ENCODE results near the gene DUSP5.

DNA sequence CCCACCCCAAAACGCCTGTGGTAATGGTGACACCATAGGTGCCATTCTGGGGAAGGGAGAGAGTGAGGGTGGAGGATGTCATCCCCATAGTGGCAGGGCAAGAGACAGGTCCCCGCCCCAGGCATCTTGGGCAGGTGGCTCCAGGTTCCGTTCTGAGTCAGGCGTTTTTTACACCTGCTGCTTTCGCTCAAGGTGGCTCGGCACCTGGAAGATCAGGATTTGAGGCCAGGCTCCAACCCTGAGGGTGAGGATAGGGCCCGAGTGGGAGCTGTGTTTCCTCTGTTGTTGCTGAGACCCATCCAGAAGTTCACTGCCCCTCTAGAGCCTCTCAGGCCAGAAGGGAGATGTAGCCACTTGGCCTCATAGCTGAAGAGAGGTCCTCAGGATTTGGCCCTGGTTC lies 36.6 kb upstream of the DUSP5 start:
- TF ChIP-seq GLI2 (tag by site-specific recombination; IDR thresholded peaks at IDR 0.05; ENCODE audit: borderline replicate concordance, low read depth) (no peak), CTCF (tag by site-specific recombination; IDR thresholded peaks at IDR 0.05) (no peak), ZNF521 (tag by site-specific recombination; IDR thresholded peaks at IDR 0.05) (no peak), ZNF146 (tag by site-specific recombination; IDR thresholded peaks at IDR 0.05) (no peak), ZNF10 (tag by site-specific recombination; IDR thresholded peaks at IDR 0.05) (no peak), TCF7L2 (IDR thresholded peaks at IDR 0.05; ENCODE audit: borderline replicate concordance, low read depth, low read length) (no peak), ZNF292 (tag by site-specific recombination; IDR thresholded peaks at IDR 0.05; ENCODE audit: borderline replicate concordance, low read depth) (no peak), HOXA7 (CRISPR knock-in tag; IDR thresholded peaks at IDR 0.05; ENCODE audit: borderline replicate concordance) (no peak), ZNF311 (tag by site-specific recombination; IDR thresholded peaks at IDR 0.05; ENCODE audit: borderline replicate concordance) (no peak), ZNF423 (tag by site-specific recombination; IDR thresholded peaks at IDR 0.05) (no peak)
- TF ChIP-seq, protein P1, sequence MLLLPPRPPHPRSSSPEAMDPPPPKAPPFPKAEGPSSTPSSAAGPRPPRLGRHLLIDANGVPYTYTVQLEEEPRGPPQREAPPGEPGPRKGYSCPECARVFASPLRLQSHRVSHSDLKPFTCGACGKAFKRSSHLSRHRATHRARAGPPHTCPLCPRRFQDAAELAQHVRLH (tag by site-specific recombination; IDR thresholded peaks at IDR 0.05): no peak
- TF ChIP-seq, protein P2, sequence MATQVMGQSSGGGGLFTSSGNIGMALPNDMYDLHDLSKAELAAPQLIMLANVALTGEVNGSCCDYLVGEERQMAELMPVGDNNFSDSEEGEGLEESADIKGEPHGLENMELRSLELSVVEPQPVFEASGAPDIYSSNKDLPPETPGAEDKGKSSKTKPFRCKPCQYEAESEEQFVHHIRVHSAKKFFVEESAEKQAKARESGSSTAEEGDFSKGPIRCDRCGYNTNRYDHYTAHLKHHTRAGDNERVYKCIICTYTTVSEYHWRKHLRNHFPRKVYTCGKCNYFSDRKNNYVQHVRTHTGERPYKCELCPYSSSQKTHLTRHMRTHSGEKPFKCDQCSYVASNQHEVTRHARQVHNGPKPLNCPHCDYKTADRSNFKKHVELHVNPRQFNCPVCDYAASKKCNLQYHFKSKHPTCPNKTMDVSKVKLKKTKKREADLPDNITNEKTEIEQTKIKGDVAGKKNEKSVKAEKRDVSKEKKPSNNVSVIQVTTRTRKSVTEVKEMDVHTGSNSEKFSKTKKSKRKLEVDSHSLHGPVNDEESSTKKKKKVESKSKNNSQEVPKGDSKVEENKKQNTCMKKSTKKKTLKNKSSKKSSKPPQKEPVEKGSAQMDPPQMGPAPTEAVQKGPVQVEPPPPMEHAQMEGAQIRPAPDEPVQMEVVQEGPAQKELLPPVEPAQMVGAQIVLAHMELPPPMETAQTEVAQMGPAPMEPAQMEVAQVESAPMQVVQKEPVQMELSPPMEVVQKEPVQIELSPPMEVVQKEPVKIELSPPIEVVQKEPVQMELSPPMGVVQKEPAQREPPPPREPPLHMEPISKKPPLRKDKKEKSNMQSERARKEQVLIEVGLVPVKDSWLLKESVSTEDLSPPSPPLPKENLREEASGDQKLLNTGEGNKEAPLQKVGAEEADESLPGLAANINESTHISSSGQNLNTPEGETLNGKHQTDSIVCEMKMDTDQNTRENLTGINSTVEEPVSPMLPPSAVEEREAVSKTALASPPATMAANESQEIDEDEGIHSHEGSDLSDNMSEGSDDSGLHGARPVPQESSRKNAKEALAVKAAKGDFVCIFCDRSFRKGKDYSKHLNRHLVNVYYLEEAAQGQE (tag by site-specific recombination; IDR thresholded peaks at IDR 0.05): no peak
